ENCODE results near the gene SRP14. TPM values are rescaled to one million over a fixed set of nuclear protein-coding genes. Genes with fewer than 3 reads are reported as not detected.
A peak's percentile ranks its signal among the peaks of the same experiment; 100 is the strongest.
"Not testable (repeated sequence)": the region's sequence is repeated elsewhere in the genome, so short reads cannot be mapped to it uniquely, and the experiment has no call there.

The SRP14 gene
- total RNA-seq, 2 experiments from 2014 or later: 130 to 188 TPM

- H4K20me1 ChIP-seq (ENCODE audit: insufficient read depth, low read length): peaks cover 4% of the 10 kb centered on the region; the same call in 1 of the 2 replicates
- peak overlapping the region; percentile 85 for H2AFZ ChIP-seq (ENCODE audit: low read length)
- peak overlapping the region; percentile 94 for H3K4me3 ChIP-seq (ENCODE audit: low read depth, low read length, poor library complexity, severe bottlenecking)
- no peak for DNase-seq (ENCODE audit: low spot score)
- H3K4me2 ChIP-seq (ENCODE audit: low read length): peak overlapping the region; percentile 94
- ChIA-PET CTCF (ENCODE audit: unreplicated experiment) (no interaction called here), POLR2A (interaction anchor here (0.6 to 2.1 kb wide), 5 partner anchors 10 to 123 kb away, joined by 3 to 7 read pairs (median 3); partner anchors contain the start of gene BUB1B)
- H3K9me3 ChIP-seq (ENCODE audit: low read length): no peaks in the 10 kb centered on the region
- H3K79me2 ChIP-seq (ENCODE audit: insufficient read depth, low read depth, low read length): peaks cover 28% of the 10 kb centered on the region
- peaks cover 25% of the 10 kb centered on the region for H3K4me1 ChIP-seq (ENCODE audit: insufficient read depth, low read length, poor library complexity, severe bottlenecking)
- TF ChIP-seq EZH2phosphoT487 (IDR thresholded peaks at IDR 0.05; ENCODE audit: borderline replicate concordance, low read depth, low read length) (no peak), CTCF (conservative IDR thresholded peaks at IDR 0.05; ENCODE audit: low read length) (no peak)
- BruUV-seq (replicated peaks): no TSS peak
- H3K27ac ChIP-seq (ENCODE audit: low read depth, low read length, poor library complexity, severe bottlenecking): peak overlapping the region; percentile 55
- intact Hi-C loops (cut with micrococcal nuclease; ENCODE audit: unreplicated experiment): loop anchor here (10.0 kb wide), 1 partner anchor 153 kb away; no protein-coding TSS in a partner anchor
- H3K36me3 ChIP-seq (ENCODE audit: insufficient read depth, low read length): peaks cover 44% of the 10 kb centered on the region
- no peaks in the 10 kb centered on the region for H3K9me2 ChIP-seq (ENCODE audit: insufficient read depth, low read length)
These were observed 725 bp downstream of the SRP14 start for GRCh38 chr15:40038275-40038637.

GRCh38 chr15:40037721-40038120 is 1.3 kb downstream of the SRP14 start:
- intact Hi-C loops (cut with micrococcal nuclease; ENCODE audit: unreplicated experiment): loop anchor here (10.0 kb wide), 1 partner anchor 153 kb away; no protein-coding TSS in a partner anchor
- Histone ChIP-seq H3K9me3 (ENCODE audit: low read length) (no peaks in the 10 kb centered on the region), H3K79me2 (ENCODE audit: insufficient read depth, low read depth, low read length) (peaks cover 28% of the 10 kb centered on the region), H3K4me2 (ENCODE audit: low read length) (peak overlapping the region; percentile 94), H3K4me3 (ENCODE audit: low read depth, low read length, poor library complexity, severe bottlenecking) (peak overlapping the region; percentile 94), H2AFZ (ENCODE audit: low read length) (no peak overlapping the region), H4K20me1 (ENCODE audit: insufficient read depth, low read length) (peaks cover 4% of the 10 kb centered on the region; the same call in 1 of the 2 replicates), H3K36me3 (ENCODE audit: insufficient read depth, low read length) (peaks cover 48% of the 10 kb centered on the region), H3K27ac (ENCODE audit: low read depth, low read length, poor library complexity, severe bottlenecking) (no peak overlapping the region), H3K9me2 (ENCODE audit: insufficient read depth, low read length) (no peaks in the 10 kb centered on the region), H3K4me1 (ENCODE audit: insufficient read depth, low read length, poor library complexity, severe bottlenecking) (peaks cover 25% of the 10 kb centered on the region)
- BruUV-seq (replicated peaks): no TSS peak
- TF ChIP-seq EZH2phosphoT487 (IDR thresholded peaks at IDR 0.05; ENCODE audit: borderline replicate concordance, low read depth, low read length) (no peak), CTCF (conservative IDR thresholded peaks at IDR 0.05; ENCODE audit: low read length) (no peak)
- ChIA-PET POLR2A (interaction anchor here (0.9 to 2.8 kb wide), 5 partner anchors 31 to 123 kb away, joined by 3 to 13 read pairs (median 3); partner anchors contain the start of gene BUB1B), CTCF (ENCODE audit: unreplicated experiment) (no interaction called here)
- DNase-seq (ENCODE audit: low spot score): no peak

GRCh38 chr15:40035182-40035581 is 3.8 kb downstream of the SRP14 start:
- BruUV-seq (replicated peaks); H3K4me3 ChIP-seq (ENCODE audit: low read depth, low read length, poor library complexity, severe bottlenecking); H3K9me3 ChIP-seq (ENCODE audit: low read length); H3K9me2 ChIP-seq (ENCODE audit: insufficient read depth, low read length); H3K27ac ChIP-seq (ENCODE audit: low read depth, low read length, poor library complexity, severe bottlenecking); DNase-seq (ENCODE audit: low spot score); CTCF ChIA-PET (ENCODE audit: unreplicated experiment); H4K20me1 ChIP-seq (ENCODE audit: insufficient read depth, low read length); H2AFZ ChIP-seq (ENCODE audit: low read length); H3K4me2 ChIP-seq (ENCODE audit: low read length): not testable (repeated sequence)
- H3K36me3 ChIP-seq (ENCODE audit: insufficient read depth, low read length): peaks cover 69% of the 10 kb centered on the region
- peaks cover 18% of the 10 kb centered on the region for H3K4me1 ChIP-seq (ENCODE audit: insufficient read depth, low read length, poor library complexity, severe bottlenecking)
- intact Hi-C loops (cut with micrococcal nuclease; ENCODE audit: unreplicated experiment): loop anchor here (10.0 kb wide), 1 partner anchor 150 kb away; no protein-coding TSS in a partner anchor
- POLR2A ChIA-PET: interaction anchor here (0.6 to 2.8 kb wide), 7 partner anchors 9 to 169 kb away, joined by 3 to 13 read pairs (median 4); no protein-coding TSS in a partner anchor
- H3K79me2 ChIP-seq (ENCODE audit: insufficient read depth, low read depth, low read length): peaks cover 27% of the 10 kb centered on the region
